NCI-H69 (cell line): ENCODE measurements around the gene RAB31.

Source experiments
- DNase-seq: peaks from one replicate; lab custom pipeline; 2025; lab: John Stamatoyannopoulos, UW

RAB31 gene

DNA sequence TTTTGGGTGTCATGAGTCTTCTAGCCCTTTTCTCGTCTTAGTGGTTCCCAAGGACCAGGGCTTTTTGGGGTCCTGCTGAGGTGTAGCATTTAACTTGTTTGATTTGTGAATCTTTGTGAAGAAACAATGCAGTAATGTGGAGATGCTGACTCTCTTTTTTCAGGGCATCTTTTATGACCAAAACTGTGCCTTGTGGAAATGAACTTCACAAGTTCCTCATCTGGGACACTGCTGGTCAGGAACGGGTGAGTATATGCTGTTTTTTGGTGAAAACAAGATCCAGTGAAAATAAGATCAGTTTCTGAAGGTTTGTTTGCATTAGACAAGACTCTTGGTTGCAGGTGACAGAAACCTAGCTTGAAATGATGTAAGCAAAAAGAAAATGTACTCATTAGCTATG, 83.9 kb downstream of the RAB31 start:
- no peak for DNase-seq

DNA sequence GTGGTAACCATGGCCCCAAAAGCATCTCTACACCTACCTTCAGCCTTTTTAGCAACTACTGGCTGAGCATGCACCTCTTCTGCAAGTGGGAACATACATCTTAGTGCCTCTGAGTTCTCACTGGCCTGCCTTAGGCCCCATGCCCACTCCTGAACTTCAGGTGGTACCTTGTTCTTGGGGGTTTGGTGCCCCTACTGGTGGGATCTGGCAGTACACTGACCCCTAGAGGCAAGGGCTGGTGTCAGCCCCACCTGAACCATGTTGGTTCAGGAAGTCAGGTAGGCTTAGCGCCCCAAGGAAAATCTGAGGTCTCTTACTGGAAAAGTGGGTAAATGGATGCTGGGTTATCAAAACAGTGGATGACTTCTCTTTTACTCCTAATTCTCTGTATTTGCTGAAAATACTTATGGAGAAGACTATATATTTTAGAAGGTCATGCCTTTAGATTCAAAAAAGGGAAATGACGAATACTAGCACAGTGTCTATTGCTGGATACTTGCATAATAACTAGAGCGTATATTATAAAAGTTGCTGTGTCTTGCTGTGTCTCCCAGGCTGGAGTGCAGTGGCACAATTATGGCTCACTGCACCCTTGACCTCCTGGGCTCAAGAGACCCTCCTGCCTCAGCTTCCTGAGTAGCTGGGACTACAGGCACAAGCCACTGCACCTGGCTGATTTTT, 84.6 kb downstream of the RAB31 start:
- peak; percentile 74 for DNase-seq

- DNase-seq: no peak
Measured at GRCh38 chr18:9796011-9796410, 87.9 kb downstream of the RAB31 start.

GRCh38 chr18:9796935-9797549, 88.9 kb downstream of the RAB31 start:
- DNase-seq: peak; percentile 90

- no peak for DNase-seq
Measured at GRCh38 chr18:9802175-9803062, 94.3 kb downstream of the RAB31 start.

DNA sequence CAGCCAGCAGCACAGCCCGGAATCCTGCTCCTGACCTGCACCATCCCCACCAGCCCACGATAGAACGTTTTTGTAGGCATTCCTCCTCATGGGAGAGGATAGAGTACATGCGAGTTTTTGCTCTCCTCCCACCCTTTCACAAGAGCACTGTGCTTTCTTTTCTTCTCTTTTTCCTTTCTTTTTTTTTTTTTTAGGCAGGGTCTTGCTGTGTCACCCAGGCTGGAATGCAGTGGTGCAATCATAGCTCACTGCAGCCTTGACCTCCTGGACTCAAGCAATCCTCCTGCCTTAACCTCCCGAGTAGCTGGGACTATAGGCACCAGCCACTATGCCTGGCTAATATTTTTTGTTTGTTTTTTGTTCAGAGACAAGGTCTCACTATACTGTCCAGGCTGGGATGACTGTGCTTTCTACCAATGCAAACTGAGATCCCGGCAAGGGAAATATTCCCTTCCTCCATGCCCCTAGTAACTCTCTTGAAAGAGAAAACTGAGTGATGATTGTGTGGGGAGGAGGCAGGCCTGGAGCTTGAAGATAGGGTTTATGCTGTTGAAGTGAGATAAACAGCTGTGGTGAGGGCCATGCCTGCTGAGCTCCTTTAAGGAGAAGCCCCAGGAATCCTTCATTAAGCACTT, 95.1 kb downstream of the RAB31 start:
- peak; percentile 78 for DNase-seq

- DNase-seq: peak; percentile 96
Measured at GRCh38 chr18:9803698-9804516, 95.8 kb downstream of the RAB31 start.

GRCh38 chr18:9804517-9805104, 96.5 kb downstream of the RAB31 start:
- peak; percentile 90 for DNase-seq

DNA sequence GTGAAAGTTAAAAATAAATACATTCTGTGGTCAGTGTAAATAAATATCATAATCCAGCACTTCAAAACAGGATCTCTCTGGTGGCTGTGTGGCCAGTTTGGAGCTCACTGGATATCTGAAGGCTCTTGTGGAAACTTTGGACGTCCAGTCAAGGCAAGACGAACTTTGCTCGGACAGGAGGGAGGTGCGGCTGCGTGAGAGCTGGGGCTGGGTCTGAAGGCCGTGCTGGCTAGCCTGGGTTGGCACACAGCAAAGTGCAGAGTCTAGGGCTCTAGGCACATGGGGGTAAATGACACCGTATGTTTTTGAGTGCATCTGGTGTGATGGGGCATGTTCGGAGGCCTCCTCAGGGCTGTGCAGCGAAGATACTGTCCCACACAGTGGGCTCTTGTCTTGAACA, 98.8 kb downstream of the RAB31 start:
- no peak for DNase-seq

GRCh38 chr18:9808295-9809241, 100.5 kb downstream of the RAB31 start:
- peak; percentile 41 for DNase-seq

DNA sequence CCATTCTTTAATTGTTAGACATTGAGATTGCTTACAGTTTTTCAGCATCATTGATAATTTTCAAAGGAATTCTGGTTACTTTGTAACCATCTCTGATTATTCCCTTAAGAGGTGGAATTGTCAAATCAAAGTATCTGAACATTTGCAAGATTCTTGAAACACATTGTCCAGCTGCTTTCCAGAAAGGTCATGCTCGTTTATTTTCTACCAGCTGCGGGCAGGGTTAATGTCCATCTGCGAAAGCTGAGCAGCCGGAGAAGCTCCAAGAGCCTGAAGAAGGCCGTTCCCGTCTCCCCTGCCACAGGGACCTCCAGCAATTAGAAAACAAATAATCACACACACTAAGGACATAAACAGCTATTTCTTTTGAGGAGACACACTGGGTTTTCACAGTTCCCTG, 101.6 kb downstream of the RAB31 start:
- DNase-seq: no peak

- DNase-seq: no peak
Measured at GRCh38 chr18:9810299-9810698, 102.2 kb downstream of the RAB31 start.

GRCh38 chr18:9810994-9811705, 103.0 kb downstream of the RAB31 start:
- DNase-seq: no peak

DNA sequence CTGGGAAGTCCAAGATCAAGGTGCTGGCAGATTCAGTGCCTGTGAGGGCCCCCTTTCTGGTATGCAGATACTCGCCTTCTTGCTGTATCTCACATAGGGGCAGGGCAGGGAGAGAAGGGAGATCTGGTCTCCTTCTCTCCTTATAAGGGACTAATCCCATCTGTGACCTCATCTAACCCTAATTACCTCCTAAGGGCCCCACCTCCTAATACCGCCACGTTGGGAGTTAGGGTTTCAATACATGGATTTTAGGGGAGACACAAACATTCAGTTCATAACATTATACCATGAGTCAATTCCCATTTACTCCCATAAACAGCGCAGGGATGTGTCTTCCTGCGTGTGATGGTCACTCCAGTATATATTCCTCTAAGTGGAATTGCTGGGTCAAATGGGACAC, 103.9 kb downstream of the RAB31 start:
- DNase-seq: no peak

DNA sequence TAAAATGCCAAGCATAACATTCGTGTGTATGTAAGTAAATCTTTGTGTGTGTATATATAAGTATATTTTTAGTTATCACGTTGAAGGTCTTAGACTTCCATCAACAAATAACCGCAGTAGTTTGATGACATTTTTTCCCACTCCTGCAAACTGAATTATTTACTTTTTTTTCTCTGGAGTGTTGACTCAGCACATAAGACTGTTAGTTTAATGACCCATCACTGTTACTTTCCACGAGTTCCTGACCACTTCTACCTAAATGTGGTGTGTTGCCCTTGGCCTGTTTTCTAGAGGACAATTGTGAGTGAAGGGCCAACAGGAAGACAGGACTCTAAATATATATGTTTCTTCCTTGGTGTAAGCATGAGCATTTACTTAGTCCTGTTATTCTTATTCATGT, 106.3 kb downstream of the RAB31 start:
- DNase-seq: peak; percentile 22

GRCh38 chr18:9817286-9817685, 109.2 kb downstream of the RAB31 start:
- DNase-seq: no peak

DNA sequence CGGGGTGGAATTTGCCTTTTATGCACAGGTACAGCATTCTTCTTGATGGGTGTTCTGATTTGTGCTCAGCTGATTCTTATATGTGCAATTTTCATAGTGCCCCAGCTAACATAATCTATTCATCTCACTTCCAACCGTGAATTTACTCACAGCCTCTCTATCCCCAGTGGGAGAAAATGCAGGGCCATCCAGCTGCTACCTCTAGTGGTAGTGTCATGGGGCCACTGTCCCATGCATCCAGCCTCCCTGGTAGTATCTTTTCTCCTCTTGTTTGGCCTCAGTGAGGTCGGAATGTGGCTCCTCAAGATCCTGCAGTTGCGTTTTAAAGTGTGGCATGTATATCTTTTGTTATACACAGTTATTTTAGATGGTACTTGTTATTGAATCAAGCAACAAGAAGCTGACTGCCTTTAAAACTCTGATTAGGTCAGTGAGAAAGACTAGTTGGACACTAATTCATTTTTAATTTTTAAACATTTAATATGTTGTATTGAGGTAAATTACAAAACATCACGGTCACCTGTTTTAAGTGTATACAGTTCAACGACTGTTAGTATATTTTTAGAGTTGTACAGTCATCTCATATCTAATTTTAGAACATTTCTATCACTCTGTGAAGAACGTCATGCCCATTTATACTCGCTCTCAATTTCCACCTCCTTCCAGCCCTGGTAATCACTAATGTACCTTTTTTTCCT, 109.8 kb downstream of the RAB31 start:
- no peak for DNase-seq

DNA sequence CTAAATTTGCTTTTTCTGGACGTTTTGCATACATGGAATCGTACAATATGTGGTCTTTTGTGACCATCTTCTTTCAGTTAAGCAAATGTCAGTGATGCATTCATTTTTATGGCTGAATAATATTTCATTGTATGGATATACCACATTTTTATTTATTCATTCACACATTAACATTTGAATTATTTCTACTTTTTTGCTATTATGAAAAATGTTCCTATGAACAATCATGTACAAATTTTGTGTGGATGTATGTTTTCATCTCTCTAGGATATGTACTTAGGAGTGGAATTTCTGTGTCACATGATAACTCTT, 110.3 kb downstream of the RAB31 start:
- no peak for DNase-seq

DNA sequence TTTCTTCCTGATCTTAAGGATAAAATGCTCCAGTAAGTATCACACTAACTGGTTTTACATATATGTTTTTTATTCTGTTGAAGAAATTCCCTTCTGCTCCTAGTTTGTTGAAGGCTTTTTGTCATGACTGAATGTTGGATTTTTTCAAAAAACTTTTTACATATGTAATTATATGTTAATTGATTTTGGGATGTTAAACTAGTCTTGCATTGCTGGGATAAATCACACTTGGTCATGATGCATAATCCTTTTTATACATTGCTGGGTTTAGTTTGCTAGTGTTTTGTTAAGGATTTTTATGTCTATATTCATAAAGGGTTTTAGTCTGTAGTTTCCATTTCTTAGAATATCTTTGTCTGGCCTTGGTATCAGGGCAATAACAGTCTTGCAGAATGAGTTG, 112.0 kb downstream of the RAB31 start:
- DNase-seq: no peak
